H54 (cell line): Measurements from ENCODE around the gene EMSY.

Experiments
- DNase-seq: peaks from one replicate; pipeline ENCODE4 v3.0.0; 2011; ENCODE audit warnings: low spot score, mixed read lengths; ENCODE audit not compliant: insufficient read length
- FAIRE-seq: peaks from 3 replicates; lab custom pipeline; 2011; peaks lifted over from hg19 to GRCh38; lab: Jason Lieb, UNC
- POLR2A ChIP-seq: IDR thresholded peaks from 2 replicates; pipeline ENCODE4 v1.6.1; 2011; ENCODE audit warnings: low read depth, mild to moderate bottlenecking, low read length

EMSY gene

DNA sequence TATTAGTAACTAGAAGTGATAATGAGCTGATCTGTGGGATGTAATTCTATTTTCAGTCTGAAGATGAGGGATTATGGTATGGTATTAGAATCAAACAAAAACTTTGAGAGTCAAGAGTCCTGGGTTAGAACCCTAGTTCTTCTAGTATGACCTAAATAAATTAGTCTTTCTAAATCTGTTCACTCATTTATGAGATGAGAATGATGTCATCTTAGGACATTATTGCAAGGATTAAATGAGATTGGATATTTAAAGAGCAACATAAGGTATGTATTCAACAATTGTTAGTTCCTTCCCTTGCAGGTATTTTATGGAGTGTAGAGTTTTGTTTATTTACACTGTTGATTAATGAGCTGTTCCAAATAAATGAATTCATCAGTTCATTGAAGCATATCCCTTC lies 21.8 kb downstream of the EMSY start:
- no peak for TF ChIP-seq POLR2A
- no peak for DNase-seq
- no peak for FAIRE-seq

DNA sequence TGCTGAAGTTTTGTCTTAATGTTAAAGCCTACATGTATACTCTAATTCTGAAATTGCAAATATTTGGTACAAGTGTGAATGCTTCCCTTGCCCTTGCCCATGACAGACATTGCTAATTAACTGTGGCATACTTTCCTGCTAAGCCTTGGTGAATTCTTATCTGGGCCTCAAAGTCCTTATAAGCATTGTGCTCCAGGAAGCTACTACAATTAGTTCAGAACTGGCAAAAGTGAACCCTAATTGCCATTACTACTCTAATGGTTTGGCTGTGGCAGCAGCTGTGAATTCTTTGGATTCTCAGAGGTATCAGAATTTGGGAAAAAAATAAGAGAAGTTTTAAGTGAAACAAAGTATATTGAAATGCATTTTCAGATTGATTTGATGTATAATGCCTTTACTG lies 24.3 kb downstream of the EMSY start:
- DNase-seq (no peak), FAIRE-seq (no peak)
- no peak for TF ChIP-seq POLR2A

DNA sequence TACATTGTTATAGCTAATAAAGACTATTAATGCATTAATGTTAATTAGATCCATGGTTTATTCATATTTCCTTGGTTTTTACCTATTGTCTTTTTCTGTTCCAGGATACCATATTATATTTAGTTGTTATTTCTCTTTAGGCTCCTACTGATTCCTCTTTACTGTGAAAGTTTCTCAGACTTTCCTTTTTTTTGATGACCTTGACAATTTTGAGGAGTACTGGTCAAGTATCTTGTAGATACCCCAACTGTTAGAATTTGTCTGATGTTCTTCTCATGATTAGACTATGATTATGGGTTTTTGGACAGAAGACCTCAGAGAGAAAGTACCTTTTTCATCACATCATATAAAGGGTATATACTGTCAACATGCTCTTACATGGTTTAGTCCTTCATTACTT lies 26.6 kb downstream of the EMSY start:
- no peak for DNase-seq
- peak; percentile 55 for FAIRE-seq
- no peak for TF ChIP-seq POLR2A

DNA sequence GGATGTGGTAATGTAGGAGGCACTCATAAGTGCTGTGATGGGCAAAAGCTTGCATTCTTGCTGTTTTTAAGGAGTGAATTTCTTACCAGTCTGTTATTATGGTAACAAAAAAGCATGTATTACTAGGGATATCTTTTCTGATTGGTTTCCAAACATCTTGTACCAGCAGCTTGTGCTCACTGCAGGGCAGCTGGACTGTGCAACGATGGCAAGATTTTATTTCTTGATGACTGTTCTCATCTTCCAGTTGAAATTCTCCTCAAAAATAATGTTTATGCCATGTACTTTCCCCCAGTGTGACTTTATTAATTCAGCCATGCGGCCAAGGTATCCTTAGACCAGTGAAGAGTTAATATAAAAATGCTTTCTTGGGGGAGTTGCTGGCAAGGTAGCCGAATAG lies 35.4 kb downstream of the EMSY start:
- DNase-seq, result no peak
- no peak for FAIRE-seq
- no peak for TF ChIP-seq POLR2A

DNA sequence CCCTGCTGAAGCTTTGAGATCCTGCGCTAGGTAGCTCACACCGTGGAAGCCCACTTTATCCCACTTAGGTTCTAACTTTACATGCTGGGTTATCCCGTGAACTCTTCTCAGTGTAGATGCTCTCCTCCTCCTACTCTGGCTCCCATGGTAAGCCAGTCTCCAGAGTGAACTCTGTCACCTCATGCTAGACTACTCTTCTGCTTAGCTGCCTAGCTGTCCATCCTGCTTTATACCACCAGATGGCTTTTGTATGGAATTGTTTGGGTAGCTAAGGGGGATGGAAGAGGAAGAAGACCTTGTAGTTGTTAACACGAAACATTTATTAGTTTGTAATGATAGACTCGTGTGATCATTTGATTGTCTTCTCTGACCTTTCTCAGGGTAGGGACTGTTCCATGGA lies 46.8 kb downstream of the EMSY start:
- FAIRE-seq (no peak), DNase-seq (no peak)
- no peak for TF ChIP-seq POLR2A

DNA sequence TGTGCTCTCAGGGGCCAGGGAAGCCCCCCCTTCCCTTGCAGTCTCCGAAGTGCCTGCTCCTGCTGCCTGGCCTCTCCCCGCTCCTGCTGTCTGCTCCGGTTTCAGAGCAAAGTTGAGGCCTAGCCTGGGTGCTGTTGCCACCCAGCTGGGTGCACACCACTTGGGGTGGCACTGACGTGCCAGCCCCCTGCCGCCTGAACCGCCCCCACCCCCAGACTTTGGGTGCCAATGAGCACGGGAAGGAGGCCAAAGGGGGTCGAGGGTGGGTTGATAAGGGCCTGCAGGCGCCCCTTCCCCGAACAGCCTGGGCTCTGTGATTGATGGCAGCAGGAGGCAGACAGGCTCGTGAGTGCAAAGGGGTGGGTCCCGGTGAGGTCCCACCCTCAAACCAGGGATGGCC lies 48.2 kb downstream of the EMSY start:
- FAIRE-seq (no peak), DNase-seq (no peak)
- TF ChIP-seq POLR2A, result no peak

DNA sequence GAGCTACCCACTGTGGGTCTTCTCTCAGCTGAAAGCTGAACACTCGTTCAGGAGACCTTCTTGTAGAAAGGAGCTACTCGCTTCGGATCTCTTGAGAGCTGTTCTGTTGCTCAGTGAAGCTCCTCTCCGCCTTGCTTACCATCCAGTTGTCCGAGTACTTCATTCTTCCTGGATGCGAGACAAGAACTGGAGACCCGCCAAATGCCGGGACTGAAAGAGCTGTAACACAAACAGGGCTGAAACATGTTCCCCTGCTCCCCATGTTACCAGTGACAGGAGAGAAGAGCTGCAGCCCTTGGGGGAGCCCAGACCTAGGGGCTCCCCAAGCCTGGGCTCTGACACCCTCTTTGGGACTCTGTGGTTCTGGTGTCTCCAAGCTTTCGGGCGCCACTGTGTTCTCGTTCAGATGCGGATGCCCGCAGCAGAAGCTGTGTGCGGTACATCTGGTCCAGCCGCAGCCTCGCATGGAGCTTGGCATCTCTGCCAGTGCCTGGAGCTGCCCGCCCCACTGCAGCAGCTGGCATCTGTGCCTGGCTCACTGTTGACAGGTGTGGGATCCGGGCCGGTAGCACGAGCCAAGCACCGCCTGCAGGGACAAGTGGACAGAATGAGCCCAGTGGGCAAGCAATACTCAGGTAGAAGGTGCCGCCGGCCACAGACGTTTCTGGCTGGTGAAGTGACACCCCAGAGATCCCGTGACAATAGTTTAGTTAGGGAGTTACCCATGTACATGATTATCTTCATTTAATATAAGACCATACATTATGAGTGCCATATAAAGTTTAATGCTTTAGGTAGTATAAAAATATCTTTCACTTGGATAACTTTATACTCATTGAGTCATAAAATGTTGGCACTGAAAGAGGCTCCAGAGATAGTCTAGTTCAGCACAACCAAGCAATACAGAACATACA lies 49.1 kb downstream of the EMSY start:
- TF ChIP-seq POLR2A, result no peak
- no peak for DNase-seq
- no peak for FAIRE-seq

DNA sequence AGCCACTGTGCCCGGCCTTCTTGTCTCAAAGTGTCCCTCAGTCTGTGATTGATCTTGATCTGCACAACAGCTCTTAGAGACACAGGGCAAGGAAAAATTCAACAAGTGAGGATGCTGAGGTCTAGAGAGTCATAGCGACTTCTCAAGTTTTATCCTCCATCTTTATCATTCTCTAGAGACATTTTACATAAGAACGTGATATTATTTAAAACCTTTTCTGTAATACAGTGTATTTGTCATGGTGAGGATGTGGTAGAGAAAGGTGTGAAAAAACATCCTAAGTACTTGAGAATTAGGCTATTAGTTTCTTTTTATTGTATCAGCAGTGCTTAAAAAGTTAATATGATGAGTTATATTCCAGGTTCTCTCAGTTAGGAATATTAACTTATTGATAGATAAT lies 50.2 kb downstream of the EMSY start:
- FAIRE-seq, result no peak
- DNase-seq, result no peak
- no peak for TF ChIP-seq POLR2A

DNA sequence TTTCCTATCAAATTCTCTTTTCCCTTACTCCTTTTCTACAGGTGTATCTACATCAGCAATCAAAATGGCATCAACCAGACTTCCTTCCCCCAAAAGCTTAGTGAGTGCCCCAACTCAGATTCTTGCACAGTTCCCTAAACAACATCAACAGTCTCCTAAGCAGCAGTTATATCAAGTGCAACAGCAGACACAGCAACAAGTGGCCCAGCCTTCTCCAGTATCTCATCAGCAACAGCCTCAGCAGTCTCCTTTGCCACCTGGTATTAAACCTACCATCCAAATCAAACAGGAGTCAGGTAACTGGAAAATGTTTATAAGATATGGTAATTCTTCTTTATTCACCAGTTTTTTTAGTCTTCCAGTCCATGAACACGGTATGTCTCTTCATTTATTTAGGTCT lies 51.4 kb downstream of the EMSY start:
- DNase-seq (no peak), FAIRE-seq (no peak)
- TF ChIP-seq POLR2A, result no peak

DNA sequence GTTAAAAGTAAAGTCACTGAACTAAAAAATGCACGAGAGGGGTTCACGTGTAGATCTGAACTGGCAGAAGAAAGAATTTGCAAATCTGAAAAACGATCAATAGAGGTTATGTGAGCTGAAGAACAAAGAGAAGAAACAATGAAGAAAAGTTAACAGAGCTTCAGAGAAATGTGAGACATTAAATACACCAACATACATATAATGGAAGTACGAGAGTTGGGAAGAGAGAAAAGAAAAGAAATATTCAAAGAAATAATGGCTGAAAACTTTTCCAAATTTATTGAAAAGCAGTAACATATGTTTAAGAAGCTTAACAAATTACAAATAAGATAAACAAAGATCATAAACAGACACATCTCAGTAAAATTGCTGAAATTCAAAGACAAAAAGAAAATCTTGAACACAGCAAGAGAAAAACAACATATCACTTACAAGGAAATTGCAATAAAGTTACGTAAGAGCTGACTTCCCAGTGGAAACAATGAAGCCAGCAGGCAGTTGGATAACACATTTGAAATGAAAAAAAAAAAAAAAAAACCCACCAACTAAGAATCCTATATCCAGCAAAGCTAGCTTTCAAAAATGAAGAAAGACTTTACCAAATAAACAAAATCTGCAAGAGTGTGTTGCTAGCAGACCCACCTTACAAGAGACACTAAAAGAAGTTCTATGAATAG lies 56.8 kb downstream of the EMSY start:
- no peak for FAIRE-seq
- no peak for DNase-seq
- TF ChIP-seq POLR2A, result no peak

DNA sequence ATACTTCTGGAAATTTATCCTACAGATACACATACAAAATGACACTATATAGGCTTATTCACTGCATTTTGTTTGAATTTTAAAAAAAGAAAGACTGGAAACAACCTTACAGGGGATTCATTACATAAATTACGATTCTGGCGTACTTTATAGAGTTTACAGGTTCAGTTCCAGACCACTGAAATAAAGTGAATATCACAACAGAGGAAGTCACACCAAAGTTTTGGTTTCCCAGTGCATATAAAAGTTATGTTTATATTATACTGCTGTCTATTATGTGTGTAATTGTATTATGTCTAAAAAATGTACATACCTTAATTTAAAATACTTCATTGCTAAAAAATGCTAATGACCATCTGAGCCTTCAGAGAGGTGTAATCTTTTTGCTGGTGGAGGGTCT lies 62.0 kb downstream of the EMSY start:
- no peak for FAIRE-seq
- DNase-seq, result no peak
- no peak for TF ChIP-seq POLR2A

DNA sequence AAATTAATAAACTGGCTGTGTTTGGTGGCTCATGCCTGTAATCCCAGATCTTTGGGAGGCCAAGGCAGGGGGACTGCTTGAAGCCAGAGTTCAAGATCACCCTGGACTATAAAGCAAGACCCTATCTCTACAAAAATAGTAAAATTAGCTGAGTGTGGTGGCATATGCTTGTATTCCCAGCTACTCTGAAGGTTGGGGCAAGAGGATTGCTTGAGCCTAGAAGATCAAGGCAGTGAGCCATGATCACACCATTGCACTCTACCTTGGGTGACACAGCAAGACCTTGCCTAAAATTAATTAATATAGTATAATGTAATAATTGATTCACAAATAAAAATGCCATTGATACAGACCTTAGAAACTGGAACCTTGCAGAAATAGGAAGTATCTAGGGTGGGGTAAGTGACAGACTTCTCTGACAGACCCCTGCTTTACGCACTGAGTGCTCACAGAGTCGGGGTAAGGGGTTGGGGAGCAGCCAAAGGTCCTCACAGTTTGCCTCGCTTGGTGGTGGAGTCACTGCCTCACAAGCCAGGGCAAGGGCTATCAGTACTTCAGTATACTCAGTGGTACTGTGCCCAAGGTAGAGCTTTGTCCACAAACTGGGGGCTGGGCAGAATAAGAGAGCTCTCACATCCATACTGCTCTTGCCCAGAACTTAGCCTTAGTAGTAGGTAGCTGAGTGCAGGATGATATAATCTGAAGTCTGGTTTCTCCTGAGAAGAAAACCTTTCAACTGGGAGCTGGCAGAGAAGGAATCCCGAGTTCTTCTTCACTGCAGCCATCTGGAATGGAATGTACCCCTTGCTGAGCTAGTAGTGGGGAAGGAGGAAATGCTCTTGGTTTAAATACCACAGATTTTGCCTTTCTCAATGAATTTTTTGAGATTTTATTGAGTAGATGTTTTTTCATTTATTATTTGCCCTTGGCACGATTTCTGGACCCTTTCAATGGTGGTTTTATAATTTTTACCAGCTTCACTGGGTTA lies 65.5 kb downstream of the EMSY start:
- no peak for DNase-seq
- TF ChIP-seq POLR2A, result no peak
- FAIRE-seq, result no peak

DNA sequence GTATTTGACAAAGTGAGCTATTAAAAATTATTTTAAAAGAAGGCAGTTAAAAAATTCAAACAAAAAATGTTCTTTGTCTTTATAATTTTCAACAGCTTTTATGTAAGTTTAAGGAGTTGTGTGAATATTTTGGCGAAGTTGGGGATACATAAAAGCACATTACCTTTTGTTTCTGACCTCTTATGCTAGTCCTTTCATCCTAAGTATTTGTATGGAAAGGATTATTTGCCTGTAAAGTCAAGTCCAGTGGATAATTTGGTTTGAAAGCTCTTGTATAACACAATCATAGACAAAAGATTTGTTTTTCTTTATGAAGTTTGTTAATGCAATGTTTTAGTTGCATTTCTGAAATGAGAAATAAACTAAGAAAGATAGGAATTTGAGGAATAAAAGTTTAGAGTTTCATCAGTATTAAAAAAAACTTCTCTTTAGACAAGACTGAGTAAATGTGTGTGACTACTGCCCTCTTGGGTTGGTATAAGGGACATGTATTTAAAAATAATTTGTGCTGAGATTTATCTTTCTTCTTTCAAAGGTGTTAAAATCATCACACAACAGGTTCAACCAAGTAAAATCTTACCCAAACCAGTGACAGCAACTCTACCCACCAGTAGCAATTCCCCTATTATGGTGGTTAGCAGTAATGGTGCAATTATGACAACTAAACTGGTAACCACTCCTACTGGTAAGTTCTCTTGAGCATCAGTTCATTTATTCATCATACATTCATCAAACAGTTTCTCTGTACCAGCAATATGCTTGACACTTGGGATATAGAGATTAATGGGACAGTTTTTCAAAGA lies 68.2 kb downstream of the EMSY start:
- DNase-seq (no peak), FAIRE-seq (peak; percentile 78)
- TF ChIP-seq POLR2A, result no peak
